Measurements from ENCODE around the gene ULK4.
"Not testable (repeated sequence)": the region's sequence is repeated elsewhere in the genome, so short reads cannot be mapped to it uniquely, and the experiment has no call there.

Gene ULK4

DNA sequence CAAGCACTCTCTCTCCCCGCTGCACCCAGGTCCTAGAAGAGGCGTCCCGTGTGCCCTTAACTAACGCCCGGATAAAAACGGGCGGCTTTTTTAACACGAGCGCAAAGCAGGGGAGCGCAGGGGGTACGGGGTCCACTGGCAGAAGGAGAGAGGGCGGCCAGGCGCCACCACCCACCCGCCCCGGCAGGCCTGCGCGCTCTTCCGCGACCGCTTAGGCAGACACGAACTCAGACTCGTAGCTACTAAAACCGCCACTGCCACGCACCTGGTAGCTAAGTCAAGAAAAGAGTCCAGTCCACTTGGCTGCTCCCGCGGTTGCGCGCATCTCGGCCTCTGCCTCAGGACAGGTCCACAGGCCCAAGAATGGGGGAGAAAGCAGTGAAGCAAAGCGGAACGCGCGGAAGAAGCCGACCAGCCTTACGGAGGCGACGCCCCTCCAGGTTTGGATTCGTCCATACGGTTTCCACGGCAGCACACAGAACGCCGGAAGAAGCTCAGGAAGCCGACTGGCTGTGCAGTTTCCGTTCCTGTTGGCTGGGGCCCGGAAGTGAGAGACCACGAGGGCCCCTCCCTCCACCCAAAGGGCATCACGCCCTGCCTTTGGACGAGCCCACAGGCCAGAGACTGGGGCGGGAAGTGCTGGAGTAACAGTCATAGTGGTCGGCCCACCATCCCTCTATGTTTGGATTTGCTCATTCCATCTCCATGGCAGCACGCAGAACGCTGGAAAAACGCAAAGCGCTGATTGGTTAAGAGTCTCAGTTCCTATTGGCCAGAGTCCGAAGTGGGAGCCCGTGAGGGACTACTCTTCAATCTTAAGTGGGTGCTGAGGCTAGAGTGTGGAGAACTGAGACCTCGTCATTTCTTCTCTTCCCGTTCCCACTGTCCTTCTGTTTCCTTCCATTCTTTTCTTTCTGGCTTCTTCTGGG is at the start of gene ULK4:
ULK4 (minus strand) TSS at position 353 of the 929 bp plus-strand sequence. CDS start 7,344 bp downstream, outside the sequence.
- DNase-seq (ENCODE audit: low read depth), result peak; percentile 99

DNA sequence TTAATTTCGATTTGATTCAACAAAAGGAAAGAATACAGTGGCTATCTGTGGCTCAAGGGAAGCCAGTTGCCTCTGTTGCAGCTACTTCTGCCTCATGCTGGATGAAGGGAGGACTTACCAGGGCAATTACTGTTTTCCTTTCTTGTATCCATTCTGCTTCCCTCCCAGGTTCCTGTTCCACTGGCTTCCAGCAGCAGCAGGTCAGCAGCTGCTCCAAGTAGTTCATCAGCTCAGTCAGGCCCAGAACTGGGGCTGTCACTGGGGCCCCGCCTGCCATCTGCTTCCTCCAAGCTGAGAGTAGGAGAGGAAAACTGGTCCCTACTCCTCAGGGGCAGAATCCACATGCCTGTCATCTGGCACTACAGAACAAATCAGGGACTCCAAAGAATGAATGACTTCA is 48.6 kb upstream of the ULK4 start:
- DNase-seq (ENCODE audit: low read depth), result no peak

DNA sequence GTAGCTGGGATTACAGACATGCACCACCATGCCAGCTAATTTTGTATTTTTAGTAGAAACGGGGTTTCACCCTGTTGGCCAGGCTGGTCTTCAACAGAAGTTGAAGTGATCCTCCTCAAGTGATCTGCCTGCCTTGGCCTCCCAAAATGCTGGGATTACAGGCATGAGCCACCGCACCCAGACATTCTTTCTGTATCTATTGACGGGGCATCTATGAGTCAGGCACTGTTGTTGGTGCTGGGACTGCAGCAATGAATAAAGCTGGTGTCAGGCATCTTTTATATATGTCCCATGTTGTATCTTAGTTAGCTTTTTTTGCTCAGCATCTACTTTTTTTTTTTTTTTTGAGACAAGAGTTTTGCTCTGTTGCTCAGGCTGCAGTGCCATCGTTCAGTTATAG is 47.6 kb upstream of the ULK4 start:
- no peak for DNase-seq (ENCODE audit: low read depth)

DNA sequence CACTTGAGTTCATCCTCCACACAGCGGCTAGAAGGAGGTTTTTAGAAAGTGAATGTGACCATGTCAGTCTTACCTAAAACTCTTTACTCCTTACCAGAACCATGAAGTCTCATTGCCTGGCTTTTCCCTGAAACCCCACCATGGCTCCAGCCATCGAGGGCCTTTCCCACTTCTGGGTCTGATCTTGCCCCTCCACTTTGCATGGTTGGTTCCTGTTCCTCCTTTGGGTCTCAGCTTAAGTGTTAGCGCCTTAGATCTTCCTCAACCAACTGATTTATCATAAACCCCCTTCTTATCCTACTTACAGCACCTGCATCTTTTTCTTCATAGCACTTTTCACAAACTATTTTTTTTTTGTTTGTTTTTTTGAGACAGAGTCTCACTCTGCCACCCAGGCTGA is 45.9 kb upstream of the ULK4 start:
- no peak for DNase-seq (ENCODE audit: low read depth)

DNA sequence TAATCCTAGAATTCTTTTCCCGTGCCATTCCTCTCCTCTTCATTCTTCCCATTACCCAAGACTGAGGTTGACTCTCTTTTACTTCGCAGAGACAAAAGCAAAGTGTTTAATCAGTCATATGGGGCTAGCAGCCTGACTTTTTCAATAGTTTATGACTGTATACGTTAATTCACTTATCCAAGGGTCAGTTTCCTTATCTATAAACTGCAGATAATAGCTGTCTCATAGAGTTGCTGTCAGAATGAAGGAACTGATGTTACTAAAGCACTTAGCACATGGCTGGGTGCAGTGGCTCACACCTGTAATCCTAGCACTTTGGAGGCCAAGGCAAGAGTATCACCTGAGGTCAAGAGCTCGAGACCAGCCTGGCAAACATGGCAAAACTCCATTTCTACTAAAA is 43.5 kb upstream of the ULK4 start:
- DNase-seq (ENCODE audit: low read depth), result no peak

DNA sequence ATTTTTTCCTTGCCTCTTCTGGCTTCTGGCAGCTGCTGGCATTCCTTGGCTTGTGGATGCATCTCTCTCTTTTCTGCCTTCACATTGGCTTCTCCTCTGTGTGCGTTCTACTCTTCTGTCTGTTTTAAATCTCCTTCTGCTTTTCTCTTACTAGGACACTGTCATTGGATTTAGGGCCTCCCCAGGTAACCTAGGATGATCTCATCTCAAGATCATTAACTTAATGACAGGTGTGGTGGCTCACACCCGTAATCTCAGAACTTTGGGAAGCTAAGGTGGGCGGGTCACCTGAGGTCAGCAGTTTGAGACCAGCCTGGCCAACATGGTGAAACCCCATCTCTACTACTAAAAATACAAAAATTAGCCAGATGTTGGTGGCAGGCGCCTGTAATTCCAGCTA is 40.9 kb upstream of the ULK4 start:
- DNase-seq (ENCODE audit: low read depth), result no peak

DNA sequence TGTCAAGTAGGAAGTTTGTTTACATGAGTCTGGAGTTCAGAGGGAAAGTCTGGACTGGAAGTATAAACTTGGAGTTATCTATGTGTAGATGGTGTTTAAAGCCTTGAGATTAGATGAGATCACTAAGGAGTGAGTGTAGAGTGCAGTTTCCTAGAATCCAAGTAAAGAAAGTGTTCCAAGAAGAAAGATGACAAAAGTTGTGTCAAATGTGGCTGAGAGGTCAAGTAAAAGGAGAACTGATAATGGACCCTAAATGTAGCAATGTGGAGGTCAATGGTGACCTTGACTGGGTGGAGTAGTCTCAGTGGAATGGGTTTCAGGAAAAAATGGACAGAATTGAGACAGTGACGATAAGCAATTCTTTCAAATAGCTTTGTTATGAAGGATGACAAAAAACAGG is 39.9 kb upstream of the ULK4 start:
- no peak for DNase-seq (ENCODE audit: low read depth)

DNA sequence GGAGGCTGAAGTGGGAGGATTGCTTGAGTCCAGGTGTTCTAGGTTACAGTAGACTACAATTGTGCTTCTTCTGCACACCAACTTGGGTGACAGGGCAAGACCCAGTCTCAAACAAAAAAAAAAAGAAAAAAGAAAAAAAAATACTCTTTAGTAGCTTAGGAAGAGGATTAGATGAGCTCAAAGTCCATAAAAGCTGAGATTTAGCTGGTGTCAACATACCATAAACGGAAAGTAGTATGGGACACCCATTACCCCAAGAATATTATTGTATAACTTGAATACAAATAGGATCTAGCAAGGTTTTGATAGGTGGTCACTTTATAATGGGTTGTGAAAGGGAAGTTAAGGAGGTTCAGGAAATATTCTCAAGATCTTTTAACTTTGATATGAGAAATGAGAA is 38.0 kb upstream of the ULK4 start:
- no peak for DNase-seq (ENCODE audit: low read depth)

DNA sequence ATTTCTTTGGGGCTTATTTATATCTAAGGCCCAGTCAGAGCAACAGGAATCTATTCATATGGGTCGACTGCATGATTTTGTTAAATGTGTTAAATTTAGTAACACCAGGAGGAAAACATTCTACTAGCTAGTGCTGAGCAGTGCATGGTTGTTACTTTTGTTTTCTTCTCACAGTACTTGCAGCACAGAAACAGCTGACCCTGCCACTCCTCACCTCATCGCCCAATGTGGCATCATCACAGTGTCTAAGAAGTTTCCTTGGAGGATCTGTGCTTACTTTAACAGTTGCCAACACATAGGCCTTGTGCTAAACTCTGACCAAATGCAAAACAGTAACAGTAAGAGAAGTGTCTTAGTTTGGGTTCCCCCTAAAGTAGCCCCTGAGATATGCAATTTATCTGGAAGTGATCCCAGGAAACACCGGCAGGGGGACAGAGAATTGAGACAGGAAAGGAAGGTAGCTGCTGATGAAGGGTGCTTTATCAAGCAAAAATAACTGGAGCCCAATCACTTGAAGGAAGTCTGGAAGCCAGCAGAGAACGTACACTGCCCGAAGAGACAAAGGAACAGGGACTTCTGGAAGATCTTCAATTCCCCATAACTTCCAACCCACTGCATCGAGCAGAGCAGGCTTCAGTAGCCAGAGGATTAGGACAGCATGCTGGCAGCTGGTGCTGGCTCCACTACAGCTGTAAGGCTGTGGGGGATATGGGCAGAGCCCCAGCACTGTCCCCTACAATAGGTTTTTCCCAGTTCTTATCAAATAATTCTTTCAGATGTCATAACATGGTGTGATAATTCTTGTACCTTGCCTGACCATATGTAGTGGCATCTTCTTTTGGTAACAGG is 36.0 kb upstream of the ULK4 start:
- DNase-seq (ENCODE audit: low read depth), result no peak

DNA sequence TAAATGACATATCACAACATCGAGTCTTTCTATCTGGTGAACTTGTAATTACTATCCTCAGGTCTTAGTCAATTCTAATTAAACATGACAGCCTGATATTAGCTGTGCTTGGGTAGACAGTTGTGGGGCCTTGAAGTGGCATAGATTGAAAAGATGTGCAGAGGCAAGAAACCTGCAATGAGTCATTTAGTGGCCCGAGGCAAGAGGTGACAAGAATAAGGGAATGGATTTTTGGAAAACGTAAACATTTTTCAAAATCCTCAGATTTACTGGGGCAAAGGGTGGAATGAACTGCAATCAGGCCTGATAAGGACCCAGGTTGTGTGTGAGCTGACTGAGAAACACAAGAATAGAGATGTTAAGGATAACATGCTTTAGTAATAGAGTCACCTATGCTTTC is 29.5 kb upstream of the ULK4 start:
- DNase-seq (ENCODE audit: low read depth), result no peak

DNA sequence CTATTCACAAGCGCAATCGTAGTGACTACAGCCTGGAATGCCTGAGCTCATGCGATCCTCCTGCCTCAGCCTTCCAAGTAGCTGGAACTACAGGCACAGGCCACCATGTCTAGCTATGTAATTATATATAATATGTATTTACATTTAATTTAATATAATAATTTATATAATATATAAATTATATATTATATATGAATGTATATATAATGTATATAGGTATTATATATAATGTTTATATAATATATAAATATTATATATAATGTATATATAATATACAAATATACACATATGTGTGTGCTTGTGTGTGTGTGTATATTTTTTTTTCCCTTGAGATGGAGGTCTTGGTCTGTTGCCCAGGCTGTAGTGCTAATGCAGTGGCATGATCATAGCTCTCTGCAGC is 27.6 kb upstream of the ULK4 start:
- no peak for DNase-seq (ENCODE audit: low read depth)

DNA sequence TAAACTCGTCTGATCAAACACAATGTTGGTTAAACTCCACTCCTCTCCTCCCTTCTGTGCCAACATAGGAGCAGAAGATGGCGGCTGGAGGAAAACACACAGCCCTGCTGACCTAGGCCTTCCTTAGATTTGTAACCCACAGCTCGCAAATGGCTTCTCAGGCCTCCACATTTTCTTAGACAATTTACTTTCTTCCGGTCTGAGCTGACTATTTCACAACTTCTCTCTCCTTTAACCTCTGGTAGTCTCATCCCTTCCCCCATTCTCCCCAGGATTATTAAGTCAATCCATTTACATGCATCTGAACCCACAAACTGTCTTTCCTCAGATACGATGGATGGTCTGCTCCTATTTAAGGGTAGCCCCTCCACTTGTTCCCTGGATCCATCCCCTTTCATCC is 25.7 kb upstream of the ULK4 start:
- no peak for DNase-seq (ENCODE audit: low read depth)

DNA sequence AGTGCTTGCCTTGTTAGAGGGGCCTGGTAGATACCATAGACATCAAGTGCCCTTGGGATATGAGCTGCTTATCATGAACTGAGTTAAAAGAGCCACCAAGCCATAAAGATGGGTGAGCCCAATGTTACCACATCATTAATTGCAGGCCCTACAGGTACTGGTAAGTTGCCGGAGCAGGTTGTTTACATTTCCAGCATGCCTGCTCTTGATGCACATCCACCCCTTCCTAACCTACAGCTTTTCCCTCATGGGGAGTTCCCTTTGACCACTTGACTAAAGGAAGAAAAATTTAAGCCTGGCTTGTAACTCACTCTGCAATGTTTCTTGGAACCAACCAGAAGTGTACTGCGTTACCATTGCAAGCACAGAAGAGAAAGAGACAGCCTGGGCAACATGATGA is 24.7 kb upstream of the ULK4 start:
- no peak for DNase-seq (ENCODE audit: low read depth)

DNA sequence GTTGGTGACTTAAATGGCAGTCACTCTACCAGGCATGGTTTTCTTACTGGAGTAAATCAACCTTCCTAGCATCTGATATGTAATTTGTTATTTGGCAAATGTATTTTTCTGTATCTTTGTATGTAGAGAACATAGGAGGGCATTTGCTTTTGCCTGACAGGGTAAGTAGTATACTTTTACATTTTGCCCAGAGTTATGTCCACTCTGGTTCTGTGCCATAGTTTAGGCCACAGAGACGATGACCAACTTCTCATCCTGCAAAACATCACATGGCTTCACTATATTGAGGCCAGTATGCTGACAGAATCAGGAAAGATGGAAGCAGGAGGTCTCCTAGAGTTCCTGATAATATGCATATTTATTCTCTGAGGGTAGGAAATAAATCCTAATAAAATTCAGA is 23.1 kb upstream of the ULK4 start:
- no peak for DNase-seq (ENCODE audit: low read depth)

DNA sequence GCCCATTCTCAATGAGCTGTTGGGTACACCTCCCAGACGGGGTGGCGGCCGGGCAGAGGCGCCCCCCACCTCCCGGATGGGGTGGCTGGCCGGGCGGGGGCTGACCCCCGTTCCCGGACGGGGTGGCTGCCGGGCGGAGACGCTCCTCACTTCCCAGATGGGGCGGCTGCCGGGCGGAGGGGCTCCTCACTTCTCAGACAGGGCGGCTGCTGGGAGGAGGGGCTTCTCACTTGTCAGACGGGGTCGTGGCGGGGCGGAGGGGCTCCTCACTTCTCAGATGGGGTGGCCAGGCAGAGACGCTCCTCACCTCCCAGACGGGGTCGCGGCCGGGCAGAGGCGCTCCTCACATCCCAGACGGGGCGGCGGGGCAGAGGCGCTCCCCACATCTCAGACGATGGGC is 21.2 kb upstream of the ULK4 start:
- not testable (repeated sequence) for DNase-seq (ENCODE audit: low read depth)

DNA sequence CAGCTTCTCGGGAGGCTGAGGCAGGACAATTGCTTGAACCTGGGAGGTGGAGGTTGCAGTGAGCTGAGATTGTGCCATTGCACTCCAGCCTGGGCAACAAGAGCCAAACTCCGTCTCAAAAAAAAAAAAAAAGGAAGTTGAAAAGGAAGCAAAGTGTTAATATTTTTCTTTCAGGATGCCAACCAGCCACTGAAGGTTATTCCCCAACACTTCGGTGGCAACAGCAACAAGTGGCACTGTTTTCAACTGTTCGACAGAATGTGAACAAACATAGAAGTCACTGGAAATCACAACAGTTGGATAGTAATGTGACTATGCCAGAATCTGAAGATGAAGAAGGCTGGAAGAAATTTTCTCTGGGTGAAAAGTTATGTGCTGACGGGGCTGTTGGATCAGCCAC is 15.5 kb upstream of the ULK4 start:
- not testable (repeated sequence) for DNase-seq (ENCODE audit: low read depth)

DNA sequence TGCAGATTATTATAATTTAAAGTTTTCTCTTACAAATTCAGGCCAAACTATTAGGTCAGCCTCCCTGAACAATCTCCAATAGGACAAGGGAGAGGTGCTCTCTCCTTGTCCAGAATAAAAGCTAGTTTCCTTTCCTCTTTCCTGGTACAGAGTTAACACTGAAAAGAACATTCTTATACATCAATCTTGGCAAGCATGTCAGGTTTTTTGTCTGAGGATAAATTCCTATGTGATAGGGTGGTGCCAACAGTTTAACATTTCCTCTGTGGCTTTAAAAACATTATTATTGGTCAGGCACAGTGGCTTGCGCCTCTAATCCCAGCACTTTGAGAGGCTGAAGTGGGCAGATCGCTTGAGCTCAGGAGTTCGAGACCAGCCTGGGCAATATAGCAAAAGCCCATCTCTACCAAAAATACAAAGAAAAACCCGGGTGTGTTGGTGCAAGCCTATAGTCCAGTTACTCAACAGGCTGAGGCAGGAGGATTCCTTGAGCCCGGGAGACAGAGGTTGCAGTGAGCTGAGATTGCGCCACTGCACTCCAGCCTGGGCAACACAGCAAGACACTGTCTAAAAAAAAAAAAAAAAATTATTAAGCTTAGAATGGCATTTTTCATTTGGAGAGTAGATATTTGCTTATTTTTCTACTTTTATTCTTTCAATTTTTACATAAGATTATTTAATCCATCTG is 13.7 kb upstream of the ULK4 start:
- DNase-seq (ENCODE audit: low read depth), result no peak

DNA sequence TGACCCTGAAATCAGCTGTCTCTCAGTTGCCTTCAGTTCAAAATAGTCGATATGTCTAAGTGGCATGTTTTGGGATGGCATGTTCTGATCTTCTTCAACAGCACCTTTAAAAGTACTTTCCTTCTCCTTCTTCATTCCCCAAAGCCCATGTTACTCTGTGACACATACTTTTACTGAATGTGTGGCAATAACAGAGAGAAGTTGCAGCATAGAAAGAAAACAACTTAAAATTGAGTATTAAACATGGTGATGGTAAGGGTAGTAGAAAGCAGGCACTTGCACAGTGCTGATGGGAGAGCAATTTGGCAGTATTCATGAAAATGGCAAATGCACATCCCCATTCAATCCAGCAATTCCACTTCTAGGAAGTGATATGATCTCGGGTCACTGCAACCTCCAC is 12.3 kb upstream of the ULK4 start:
- no peak for DNase-seq (ENCODE audit: low read depth)

DNA sequence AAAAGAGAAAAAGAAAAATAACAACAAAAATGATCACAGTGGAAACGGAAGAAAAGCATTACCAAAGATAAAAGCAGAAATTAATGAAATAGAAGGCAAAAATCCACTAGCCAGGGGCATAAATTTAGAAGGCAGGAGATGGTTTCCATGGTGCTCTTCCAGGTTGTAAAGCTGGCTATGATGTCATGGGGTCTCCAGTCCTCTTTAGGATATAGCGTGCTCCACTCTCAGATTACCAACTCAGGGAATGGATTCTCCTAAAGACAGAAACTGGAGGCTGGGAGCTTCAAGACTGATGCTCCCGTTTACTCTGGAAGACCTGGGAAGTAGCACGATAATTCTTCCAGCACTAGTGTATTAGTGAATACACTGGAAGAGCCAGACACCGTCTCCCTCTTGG is 10.9 kb upstream of the ULK4 start:
- no peak for DNase-seq (ENCODE audit: low read depth)

DNA sequence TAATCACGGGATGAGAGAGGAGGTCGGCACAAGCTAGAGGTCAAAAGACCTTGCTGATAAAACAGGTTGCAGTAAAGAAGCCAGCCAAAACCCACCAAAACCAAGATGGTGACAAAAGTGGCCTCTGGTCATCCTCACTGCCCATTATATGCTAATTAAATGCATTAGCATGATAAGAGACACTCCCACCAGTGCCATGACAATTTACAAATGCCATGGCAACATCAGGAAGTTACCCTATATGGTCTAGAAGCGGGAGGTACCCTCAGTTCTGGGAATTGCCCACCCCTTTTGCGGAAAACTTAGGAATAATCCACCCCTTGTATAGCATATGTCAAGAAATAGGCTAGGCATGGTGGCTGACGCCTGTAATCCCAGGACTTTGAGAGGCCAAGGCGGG is 4.3 kb upstream of the ULK4 start:
- DNase-seq (ENCODE audit: low read depth), result no peak

DNA sequence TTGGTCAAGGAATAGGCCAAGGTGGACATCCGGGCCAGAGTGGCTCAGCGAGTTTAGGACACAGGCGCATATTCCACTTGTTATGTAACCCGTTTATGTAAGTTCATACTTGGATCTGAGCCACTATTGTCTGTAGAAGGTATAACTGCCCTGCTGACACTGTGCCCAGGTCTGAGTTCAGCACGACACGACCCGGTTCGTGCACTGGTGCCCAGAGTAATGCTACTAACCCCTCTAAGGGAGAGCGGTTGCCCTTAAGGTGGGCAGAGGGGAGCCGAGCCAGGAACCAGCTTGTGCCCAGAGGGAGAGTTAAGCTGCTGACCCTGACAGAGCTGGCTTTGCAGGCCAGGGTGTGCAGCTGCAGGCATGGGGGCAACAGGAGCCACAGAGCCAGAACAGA is 1.9 kb upstream of the ULK4 start:
- DNase-seq (ENCODE audit: low read depth), result no peak
